Measurements from ENCODE around the gene SLC2A13.
"Not testable (repeated sequence)": the region's sequence is repeated elsewhere in the genome, so short reads cannot be mapped to it uniquely, and the experiment has no call there.

Gene SLC2A13

DNA sequence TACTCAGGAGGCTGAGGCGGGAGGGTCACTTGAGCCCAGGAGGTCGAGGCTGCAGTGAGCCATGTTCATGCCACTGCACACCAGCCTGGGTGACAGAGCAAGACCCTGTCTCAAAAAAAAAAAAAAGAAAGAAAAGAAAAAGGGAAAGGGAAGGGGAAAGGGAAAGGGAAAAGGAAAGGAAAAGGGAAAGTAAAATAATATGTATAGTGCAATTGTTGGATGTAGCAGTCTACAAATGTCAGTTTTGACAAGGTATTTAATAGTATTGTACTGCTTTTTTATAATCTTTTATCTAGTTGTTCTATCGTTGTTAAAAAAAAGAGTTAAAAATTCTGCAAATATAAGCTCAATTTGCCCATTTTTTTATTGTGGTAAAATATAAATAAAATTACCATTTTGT is 67.3 kb downstream of the SLC2A13 start:
- DNase-seq (ENCODE audit: low spot score) = no peak

GRCh38 chr12:40034712-40035111 is 71.2 kb downstream of the SLC2A13 start:
- DNase-seq (ENCODE audit: low spot score) = no peak

DNA sequence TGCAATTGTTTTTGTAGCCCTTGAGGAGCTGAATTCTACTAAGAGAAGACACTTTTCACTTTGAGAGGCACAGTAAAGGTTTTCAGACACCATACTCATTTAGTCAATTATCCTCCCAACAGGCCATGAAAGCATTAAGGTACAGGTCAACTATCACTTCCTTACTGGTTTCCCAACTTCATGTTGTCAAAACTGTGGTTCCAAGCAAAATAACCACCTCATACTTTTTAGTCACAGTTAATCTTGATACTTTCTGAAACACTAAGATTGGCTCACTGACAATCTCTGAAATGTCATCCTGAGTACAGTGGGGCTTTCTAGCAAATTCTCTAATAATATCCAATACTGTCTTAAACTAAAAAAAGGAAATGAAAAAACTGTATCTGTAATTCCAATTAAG is 71.7 kb downstream of the SLC2A13 start:
- no peak for DNase-seq (ENCODE audit: low spot score)

DNA sequence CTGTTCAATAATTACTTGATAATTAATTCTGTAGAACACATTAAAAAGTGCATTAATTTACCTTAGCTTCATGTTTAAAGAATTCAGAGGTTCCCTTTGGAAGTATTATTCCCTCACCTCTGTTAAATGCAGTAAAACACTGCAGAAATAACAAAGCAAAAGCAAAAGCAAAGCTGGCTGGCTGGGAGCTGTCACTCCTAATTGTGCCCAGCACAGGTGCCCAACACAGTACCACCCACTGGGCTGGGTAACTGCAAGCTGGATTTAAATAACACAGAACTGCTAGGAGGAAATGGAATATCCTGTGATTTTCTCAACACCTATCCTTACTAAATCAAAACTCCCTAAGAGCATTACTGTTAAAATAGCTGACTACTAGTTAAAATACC is 72.6 kb downstream of the SLC2A13 start:
- DNase-seq (ENCODE audit: low spot score) = no peak

- DNase-seq (ENCODE audit: low spot score) = no peak
These were observed 73.2 kb downstream of the SLC2A13 start for GRCh38 chr12:40032433-40033241.

DNA sequence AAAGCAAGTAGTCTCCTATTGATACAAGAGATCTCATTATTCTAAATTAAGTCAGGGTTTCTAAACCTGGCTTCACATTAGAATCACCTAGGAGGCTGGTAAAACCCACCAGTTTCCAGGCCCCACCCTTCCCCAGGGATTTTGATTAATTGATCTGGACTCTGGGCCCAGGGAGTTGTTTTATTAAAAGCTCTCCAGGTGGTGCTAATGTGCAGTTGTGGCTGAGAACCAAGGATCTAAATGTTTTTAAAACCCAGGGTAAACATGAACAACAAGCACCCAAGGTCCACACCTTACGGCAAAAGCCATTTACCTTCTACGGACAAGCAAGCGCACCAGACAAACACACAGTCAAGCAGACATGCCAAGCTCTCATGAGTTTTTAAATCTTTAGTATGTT is 73.9 kb downstream of the SLC2A13 start:
- DNase-seq (ENCODE audit: low spot score) = no peak

- DNase-seq (ENCODE audit: low spot score) = not testable (repeated sequence)
These were observed 74.9 kb downstream of the SLC2A13 start for GRCh38 chr12:40030970-40031369.

DNA sequence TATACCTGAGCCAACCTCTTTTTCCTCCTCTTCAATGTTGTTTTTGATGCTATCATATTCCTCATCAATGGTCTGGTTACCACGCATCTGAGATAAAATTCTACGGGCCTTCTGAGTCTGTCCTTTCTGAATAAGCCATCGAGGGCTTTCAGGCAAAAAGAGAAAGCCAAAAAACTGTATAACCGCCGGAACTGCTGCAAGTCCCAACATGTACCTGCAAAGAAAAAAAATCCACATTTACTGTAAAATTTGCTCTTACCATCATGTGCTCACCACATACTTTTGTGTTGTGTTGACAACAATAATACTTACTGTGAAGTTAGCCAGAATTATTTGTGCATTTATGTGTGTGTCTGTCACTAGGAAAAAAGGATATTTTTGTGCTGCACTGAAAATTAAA is 77.6 kb downstream of the SLC2A13 start:
- no peak for DNase-seq (ENCODE audit: low spot score)

DNA sequence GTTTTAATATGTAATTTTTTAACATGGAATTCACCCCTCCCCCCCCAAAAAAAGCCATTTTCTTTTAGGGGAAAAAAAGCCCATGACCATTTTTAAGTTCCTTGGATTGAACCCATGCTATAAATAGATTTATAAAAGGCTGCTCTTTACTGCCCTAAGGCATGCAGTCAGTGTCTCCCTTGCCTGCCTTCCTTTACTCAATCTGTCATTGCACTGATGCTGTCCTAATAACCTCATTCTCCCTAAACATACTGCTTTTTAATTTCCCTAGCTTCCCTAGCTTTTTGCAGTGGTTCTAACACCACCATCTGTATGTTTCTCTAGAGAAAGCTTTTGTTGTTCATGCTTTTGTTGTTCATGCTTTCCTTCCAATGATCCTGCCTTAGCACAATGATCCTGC is 83.0 kb downstream of the SLC2A13 start:
- no peak for DNase-seq (ENCODE audit: low spot score)

- no peak for DNase-seq (ENCODE audit: low spot score)
These were observed 85.6 kb downstream of the SLC2A13 start for GRCh38 chr12:40020261-40020691.

DNA sequence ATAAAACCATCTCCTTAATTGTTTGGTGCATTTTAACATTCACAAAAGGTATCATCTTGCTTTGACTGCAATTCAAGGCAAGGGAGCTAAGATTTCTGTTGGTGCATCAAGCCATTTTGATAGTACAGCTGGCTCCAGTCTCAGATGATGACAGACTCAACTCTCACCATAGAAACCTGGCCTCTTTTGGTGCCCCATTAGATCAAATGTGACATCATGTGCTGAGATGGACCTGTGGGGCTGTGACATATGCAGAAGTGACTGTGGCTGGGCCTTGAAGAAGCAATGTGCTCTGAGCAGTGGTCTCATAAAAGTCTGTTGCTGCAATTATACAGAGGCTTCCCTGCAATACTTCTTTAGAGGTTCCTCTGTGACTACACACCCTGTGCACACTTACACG is 88.4 kb downstream of the SLC2A13 start:
- no peak for DNase-seq (ENCODE audit: low spot score)

GRCh38 chr12:40016980-40017379 is 88.9 kb downstream of the SLC2A13 start:
- DNase-seq (ENCODE audit: low spot score) = no peak

DNA sequence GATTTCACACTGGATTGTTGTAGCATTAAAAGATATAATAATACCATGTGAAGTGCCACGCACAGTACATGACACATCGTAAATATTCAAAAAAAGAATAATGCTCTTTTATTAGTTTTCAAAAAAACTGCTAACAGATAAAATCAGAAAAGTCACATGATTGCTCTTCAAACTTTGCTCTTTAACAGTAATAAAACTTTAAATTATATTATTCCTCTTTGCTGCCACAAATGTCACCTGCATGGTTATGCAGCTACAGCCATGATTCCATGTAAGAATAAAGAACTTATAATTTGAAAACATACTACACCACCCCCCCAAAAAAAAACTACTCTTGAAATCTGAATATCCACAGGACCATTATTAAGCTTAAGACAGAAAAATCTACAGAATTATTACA is 90.0 kb downstream of the SLC2A13 start:
- no peak for DNase-seq (ENCODE audit: low spot score)

DNA sequence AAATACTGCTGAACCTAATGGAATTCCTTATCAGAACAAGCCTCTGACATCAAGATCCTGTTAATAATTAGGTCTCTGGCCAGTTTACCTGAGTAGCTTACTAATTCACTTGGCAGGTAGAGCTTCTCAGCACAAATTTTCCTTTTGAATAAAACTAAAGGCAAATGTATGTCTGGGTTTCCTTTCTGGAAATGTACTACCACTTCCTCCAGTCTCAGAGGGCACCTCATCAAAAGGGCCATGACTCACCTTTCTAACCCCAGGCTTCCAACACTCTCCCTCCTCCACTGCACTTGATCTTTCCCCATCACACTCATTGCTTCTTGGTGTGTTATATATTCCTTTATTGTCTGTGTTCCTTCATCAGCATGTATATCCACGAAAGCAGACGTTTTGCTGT is 90.5 kb downstream of the SLC2A13 start:
- DNase-seq (ENCODE audit: low spot score) = no peak

- no peak for DNase-seq (ENCODE audit: low spot score)
These were observed 92.0 kb downstream of the SLC2A13 start for GRCh38 chr12:40013847-40014246.

DNA sequence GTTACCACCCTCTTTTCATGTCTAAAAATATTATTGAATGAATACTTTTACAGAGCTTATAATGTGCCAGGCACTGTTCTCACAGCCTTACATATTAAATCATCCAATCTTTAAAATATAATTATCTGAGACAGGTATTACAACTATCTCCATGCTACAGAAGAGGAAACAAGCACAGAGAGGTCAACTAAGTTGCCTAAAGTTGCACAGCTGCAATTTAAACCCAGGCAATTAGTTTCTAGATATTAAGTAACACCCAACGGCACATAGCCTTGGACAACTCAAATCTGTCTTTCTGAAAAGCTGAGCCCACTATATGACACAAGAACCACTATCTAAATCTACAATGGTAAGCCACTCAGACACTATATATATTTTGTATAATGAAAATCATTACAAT is 92.6 kb downstream of the SLC2A13 start:
- DNase-seq (ENCODE audit: low spot score) = no peak

- DNase-seq (ENCODE audit: low spot score) = no peak
These were observed 93.2 kb downstream of the SLC2A13 start for GRCh38 chr12:40012711-40013110.

DNA sequence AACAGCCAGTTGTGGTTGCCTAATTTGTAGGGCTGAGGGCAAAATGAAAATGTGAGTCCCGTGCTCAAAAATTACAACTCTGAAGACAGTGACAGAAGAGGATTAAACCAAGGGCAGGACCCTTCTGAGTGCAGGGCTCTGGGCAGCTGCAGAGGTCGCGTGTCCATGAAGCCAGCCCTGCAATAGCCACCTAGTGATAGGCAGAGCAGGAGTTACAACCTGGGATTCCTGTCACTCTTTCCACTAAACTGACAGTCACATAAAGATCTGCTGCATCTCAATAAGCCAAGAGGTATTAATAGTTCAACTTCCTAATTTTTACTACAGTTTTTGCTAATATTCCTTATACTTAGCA is 94.1 kb downstream of the SLC2A13 start:
- DNase-seq (ENCODE audit: low spot score) = no peak

- peak; percentile 71 for DNase-seq (ENCODE audit: low spot score)
These were observed 94.7 kb downstream of the SLC2A13 start for GRCh38 chr12:40010899-40011774.

- no peak for DNase-seq (ENCODE audit: low spot score)
These were observed 103.4 kb downstream of the SLC2A13 start for GRCh38 chr12:40002178-40003169.

GRCh38 chr12:40001406-40001805 is 104.5 kb downstream of the SLC2A13 start:
- no peak for DNase-seq (ENCODE audit: low spot score)

DNA sequence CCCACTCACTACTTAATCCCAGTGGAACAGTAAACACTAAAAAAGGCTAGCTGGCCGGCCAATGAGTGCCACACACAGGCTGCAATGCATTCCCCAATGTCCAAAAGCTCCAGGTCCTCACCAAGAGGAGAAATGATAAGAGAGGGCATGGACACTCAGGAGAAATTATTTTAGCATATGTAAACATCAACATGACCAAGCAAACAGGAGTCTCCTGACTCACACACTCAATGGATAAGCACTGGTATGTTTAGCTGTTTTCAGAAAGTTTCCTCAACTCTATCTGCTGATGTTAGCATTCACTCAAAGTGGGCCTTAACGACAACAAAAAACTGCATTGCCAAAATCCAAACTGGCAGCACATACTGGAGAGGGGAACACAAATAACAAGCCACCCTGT is 105.0 kb downstream of the SLC2A13 start:
- DNase-seq (ENCODE audit: low spot score) = no peak

All from Ammon's horn (tissue), 1 donor.